Peyer's patch (tissue), 4 donors: ENCODE measurements around the gene GYS1. TPM values are rescaled to one million over a fixed set of nuclear protein-coding genes. Genes with fewer than 3 reads are reported as not detected.

Experiments
- DNase-seq, 3 donors: peaks; one replicate each; pipeline ENCODE4 v3.0.0-alpha.2; 2017 to 2019
- H3K27ac ChIP-seq, 4 donors: fragments of 200-600 bp; sonication (generic); one replicate each; pipeline ENCODE4 v1.5.1; 2016 to 2019
- H3K27me3 ChIP-seq, 2 donors: fragments of 200-600 bp; sonication (generic); one replicate each; pipeline ENCODE4 v1.5.1; 2019
- H3K36me3 ChIP-seq, 3 donors: fragments of 200-600 bp; sonication (generic); one replicate each; pipeline ENCODE4 v1.5.1; 2016 to 2019
- H3K4me1 ChIP-seq, 4 donors: fragments of 200-600 bp; sonication (generic); one replicate each; pipeline ENCODE4 v1.5.1; 2016 to 2019
- H3K4me3 ChIP-seq, 4 donors: fragments of 200-600 bp; sonication (generic); 1 replicate in 3 of 4; 2 replicates in 1 of 4; pipeline ENCODE4 v1.5.1; 2016 to 2019; ENCODE audit warnings: mild to moderate bottlenecking in 1 of 4
- H3K9me3 ChIP-seq, 4 donors: fragments of 200-600 bp; sonication (generic); one replicate each; pipeline ENCODE4 v1.5.1; 2016 to 2019; ENCODE audit warnings: mild to moderate bottlenecking in 1 of 4
- POLR2A ChIP-seq, 2 donors: fragments of 450-650 bp; IDR thresholded peaks; one replicate each; pipeline ENCODE4 v1.5.1; 2017; ENCODE audit warnings: antibody characterized with exemption in 2 of 2, mild to moderate bottlenecking in 2 of 2, moderate library complexity in 2 of 2
- total RNA-seq, 4 donors: library from RNA; depleted of rRNA; stranded (reverse); fragments of >200 nt; gene quantifications; one replicate each; pipeline ENCODE4 v1.1.0, GENCODE V29; 2016
- TF ChIP-seq, protein P1 (sequence below), 6 experiments: fragments of 450-650 bp in 4 of 6; fragments of 200-600 bp in 2 of 6; sonication (generic) in 1 of 6; IDR thresholded peaks; one replicate each; pipeline ENCODE4 v1.5.1; 2017 to 2019; ENCODE audit warnings: antibody characterized with exemption in 6 of 6, mild to moderate bottlenecking in 3 of 6, moderate library complexity in 1 of 6

GYS1 gene
- total RNA-seq, 4 donors from 2014 or later = 24.8 to 61.8 (median 44.0) TPM

DNA sequence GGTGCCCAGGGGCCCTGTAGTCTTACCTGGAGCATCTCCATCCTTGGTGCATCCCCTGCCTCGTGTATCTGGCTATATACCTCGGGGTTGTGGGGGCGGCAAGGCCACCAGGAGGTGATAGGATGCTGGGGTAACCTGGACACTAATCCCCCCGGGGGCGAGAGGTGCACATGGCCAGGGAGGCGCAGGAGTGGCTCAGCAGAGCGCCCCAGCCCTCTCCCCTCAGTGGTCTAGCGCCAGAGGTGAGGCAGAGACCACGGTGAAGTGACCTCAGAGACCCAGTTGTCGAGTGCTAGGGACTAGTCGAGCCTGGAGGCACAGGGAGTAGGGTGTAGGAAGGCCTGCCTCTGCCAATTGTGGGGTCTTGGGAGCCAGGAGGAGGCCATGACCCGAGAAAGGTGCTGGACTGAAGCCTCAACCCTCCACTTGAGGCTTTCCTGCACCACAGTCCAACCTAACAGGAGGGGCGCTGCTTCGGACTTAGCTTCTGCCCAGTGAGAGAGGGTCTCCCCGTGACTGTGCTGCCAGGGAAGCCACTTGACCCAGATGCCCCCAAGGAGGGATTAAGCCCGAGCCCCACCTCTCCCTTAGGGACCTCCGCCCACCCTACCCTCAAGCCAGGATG lies 24.0 kb upstream of the GYS1 start, which contains the start of gene LHB:
TSS of gene LHB (minus strand) at position 51 of the 625 bp plus-strand sequence. CDS start at position 41, 10 bp downstream.
- TF ChIP-seq, protein P1, sequence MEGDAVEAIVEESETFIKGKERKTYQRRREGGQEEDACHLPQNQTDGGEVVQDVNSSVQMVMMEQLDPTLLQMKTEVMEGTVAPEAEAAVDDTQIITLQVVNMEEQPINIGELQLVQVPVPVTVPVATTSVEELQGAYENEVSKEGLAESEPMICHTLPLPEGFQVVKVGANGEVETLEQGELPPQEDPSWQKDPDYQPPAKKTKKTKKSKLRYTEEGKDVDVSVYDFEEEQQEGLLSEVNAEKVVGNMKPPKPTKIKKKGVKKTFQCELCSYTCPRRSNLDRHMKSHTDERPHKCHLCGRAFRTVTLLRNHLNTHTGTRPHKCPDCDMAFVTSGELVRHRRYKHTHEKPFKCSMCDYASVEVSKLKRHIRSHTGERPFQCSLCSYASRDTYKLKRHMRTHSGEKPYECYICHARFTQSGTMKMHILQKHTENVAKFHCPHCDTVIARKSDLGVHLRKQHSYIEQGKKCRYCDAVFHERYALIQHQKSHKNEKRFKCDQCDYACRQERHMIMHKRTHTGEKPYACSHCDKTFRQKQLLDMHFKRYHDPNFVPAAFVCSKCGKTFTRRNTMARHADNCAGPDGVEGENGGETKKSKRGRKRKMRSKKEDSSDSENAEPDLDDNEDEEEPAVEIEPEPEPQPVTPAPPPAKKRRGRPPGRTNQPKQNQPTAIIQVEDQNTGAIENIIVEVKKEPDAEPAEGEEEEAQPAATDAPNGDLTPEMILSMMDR (IDR thresholded peaks at IDR 0.05) = no peak
- TF ChIP-seq POLR2A (IDR thresholded peaks at IDR 0.05) = no peak
- peak within 1 kb of the TSS in 3 of 4 donors; percentile 4 to 64 (median 51) for H3K27ac ChIP-seq
- peaks cover 0 to 7% (median 0%) of the 10 kb centered on the region in 3 donors for H3K36me3 ChIP-seq
- H3K4me1 ChIP-seq = peaks cover 0 to 26% (median 9%) of the 10 kb centered on the region in 4 donors
- no peaks in the 10 kb centered on the region for H3K9me3 ChIP-seq
- DNase-seq = no peak
- peaks cover 0 to 4% of the 10 kb centered on the region in 2 donors for H3K27me3 ChIP-seq
- peak within 1 kb of the TSS; percentile 35 to 63 (median 56) for H3K4me3 ChIP-seq

DNA sequence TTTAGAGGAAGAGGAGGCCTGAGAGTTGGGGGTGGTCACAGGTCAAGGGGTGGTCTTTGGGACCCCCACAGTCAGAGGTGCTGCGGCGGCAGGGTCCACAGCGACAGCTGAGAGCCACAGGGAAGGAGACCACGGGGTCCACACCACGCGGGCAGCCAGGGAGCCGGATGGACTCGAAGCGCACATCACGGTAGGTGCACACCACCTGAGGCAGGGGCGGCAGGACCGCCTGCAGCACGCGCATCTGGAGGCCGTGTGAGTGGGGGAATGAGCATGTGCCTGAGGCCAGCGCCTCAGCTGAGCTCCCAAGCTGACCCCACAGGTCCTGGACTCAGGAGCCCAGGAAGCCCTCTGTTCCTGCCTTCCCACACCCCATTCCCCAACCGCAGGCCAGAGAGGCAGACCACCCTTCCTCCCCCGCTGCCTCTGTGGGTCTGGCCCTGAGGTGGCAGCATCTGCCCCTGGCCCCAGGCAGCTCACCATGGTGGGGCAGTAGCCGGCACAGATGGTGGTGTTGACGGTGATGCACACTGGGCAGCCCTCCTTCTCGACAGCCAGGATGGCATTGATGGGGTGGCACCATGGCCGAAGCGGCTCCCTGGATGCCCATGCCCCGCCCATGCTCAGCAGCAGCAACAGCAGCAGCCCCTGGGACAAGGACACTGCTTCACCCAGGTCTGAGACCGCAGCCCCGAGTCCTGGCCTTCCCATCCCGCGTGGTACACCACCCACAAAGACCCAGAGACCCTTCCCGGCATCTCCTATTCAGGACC lies 23.1 kb upstream of the GYS1 start:
- H3K4me3 ChIP-seq = no peak overlapping the region
- H3K27ac ChIP-seq = no peak overlapping the region
- no peaks in the 10 kb centered on the region for H3K9me3 ChIP-seq
- H3K36me3 ChIP-seq = peaks cover 0 to 16% (median 0%) of the 10 kb centered on the region in 3 donors
- H3K4me1 ChIP-seq = peaks cover 0 to 26% (median 9%) of the 10 kb centered on the region in 4 donors
- no peak for DNase-seq
- peaks cover 0 to 4% of the 10 kb centered on the region in 2 donors for H3K27me3 ChIP-seq
- TF ChIP-seq, protein P1 (IDR thresholded peaks at IDR 0.05) = no peak
- TF ChIP-seq POLR2A (IDR thresholded peaks at IDR 0.05) = no peak

DNA sequence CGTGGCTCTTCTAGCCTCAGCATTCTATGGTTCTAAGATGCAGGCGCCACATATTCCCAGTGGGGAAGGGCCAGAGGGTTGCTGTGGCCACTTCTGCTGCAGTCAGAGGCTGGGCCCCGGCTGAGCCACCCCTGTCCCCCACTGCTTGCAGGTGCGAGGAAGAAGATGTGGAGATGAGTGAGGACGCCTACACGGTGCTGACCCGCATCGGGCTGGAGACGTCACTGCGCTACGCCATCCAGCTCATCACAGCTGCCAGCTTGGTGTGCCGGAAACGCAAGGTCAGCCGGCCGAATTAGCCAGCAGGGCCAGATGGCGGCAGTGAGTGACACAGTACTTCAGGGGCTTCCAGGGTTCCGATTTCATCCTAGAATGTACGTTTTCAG lies 21.8 kb upstream of the GYS1 start:
- H3K36me3 ChIP-seq = peaks cover 0 to 30% (median 0%) of the 10 kb centered on the region in 3 donors
- TF ChIP-seq, protein P1 (IDR thresholded peaks at IDR 0.05) = no peak
- no peak for TF ChIP-seq POLR2A (IDR thresholded peaks at IDR 0.05)
- peaks cover 0 to 4% of the 10 kb centered on the region in 2 donors for H3K27me3 ChIP-seq
- H3K27ac ChIP-seq = no peak overlapping the region
- DNase-seq = no peak
- H3K4me1 ChIP-seq = peaks cover 0 to 26% (median 9%) of the 10 kb centered on the region in 4 donors
- no peaks in the 10 kb centered on the region for H3K9me3 ChIP-seq
- H3K4me3 ChIP-seq = no peak overlapping the region

DNA sequence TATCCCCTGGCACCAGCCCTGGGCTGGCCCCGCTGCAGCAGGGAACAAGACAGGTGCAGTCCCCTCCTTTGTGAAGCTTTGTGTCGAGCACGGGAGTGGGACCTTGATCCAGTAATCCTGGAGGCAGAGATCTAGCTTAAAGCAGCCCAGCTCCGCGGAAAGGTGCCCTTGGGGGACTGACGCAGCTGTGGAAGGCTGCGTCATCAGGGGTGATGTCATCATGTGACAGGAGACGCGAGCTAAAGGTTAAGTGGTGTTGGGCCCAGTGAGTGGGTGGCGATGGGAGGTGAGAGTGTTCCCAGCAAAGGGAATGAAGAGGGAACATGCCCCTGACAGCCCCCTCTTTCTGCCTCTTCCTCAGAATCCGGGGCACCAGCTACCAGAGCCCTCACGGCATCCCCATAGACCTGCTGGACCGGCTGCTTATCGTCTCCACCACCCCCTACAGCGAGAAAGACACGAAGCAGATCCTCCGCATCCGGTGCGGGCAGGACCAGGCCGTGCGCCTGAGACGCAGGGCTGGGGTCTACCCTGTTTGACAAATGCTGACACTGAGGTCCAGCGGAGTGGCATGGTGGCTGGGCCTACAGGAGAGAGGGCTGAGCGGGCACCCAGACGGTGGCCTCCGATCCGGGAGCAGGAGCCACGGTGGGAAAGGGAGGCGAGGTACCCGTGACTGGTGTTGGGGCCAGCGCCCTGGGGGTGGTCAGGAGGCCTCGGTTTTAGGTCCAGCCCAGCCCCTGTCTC lies 21.2 kb upstream of the GYS1 start:
- Histone ChIP-seq H3K4me3 (no peak overlapping the region), H3K27me3 (peaks cover 0 to 4% of the 10 kb centered on the region in 2 donors), H3K36me3 (peaks cover 0 to 34% (median 0%) of the 10 kb centered on the region in 3 donors), H3K27ac (no peak overlapping the region), H3K9me3 (no peaks in the 10 kb centered on the region), H3K4me1 (peaks cover 0 to 22% (median 7%) of the 10 kb centered on the region in 4 donors)
- no peak for TF ChIP-seq POLR2A (IDR thresholded peaks at IDR 0.05)
- TF ChIP-seq, protein P1 (IDR thresholded peaks at IDR 0.05) = no peak
- DNase-seq = no peak

DNA sequence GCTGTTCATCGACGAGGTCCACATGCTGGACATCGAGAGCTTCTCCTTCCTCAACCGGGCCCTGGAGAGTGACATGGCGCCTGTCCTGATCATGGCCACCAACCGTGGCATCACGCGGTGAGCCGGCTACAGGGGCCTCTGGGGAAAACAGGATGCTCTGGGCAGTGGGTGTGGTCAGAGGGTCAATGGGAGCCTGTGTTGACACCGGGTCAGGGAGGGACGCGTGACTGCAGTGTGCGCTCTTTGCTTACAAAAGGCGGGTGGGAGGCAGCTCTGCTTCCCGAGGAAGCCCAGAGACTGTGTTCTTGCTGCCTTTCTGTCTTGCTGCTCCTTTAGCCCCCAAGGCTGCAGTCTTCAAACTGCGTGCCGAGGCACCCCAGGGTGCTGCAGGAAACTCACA lies 18.1 kb upstream of the GYS1 start:
- TF ChIP-seq, protein P1 (IDR thresholded peaks at IDR 0.05) = no peak
- TF ChIP-seq POLR2A (IDR thresholded peaks at IDR 0.05) = no peak
- DNase-seq = no peak
- Histone ChIP-seq H3K9me3 (no peaks in the 10 kb centered on the region), H3K27ac (no peak overlapping the region), H3K36me3 (peaks cover 0 to 50% (median 0%) of the 10 kb centered on the region in 3 donors), H3K4me3 (no peak overlapping the region), H3K27me3 (no peaks in the 10 kb centered on the region), H3K4me1 (no peaks in the 10 kb centered on the region)
